Measurements from ENCODE around the gene ANXA2.

DNA sequence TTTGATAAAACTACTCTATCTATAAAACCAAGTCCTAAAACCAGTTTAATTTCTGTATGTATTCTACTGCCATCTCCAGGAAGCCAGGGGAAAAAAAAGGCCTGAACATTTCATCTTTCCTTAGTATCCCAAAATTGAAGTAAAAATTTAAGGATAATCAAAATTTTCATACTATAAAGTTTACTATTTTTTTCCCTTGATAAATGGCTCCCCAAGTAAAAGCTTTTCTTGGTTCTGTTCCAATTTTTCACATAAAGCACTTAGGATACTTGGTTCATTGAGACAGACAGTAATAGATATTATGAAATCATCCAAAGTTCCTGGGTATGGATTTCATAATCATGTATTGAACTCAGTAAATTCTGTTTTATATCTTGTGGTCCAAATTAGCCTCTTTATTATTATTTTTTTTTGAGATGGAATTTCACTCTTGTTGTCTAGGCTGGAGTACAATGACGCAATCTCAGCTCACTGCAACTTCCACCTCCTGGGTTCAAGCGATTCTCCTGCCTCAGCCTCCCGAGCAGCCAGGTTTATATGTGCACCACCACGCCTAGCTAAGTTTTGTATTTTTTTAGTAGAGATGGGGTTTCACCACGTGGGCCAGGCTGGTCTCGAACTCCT is 46.6 kb upstream of the ANXA2 start:
- TF ChIP-seq EZH2phosphoT487 (IDR thresholded peaks at IDR 0.05; ENCODE audit: insufficient read depth, low read depth) (no peak), EZH2 (IDR thresholded peaks at IDR 0.05; ENCODE audit: insufficient read depth, poor library complexity, severe bottlenecking) (no peak)

All from GM23248 (cell line).